GM12878 (cell line): ENCODE data around the gene EOMES. TPM values are rescaled to one million over a fixed set of nuclear protein-coding genes. Genes with fewer than 3 reads are reported as not detected.

Experiments used
- ATAC-seq: fragments of 200-7000 bp; cut with Tn5 transposase; 3 replicates; pipeline ENCODE4 v1.9.1; 2020; ENCODE audit warnings: mild to moderate bottlenecking, moderate library complexity
- BruUV-seq: library from RNA; stranded (reverse); fragments of 400-500 nt; replicated peaks from 2 replicates; lab custom pipeline; 2021; lab: Mats Ljungman, UMichigan
- CTCF ChIA-PET: fragments of 300-600 bp; sonication (Branson Sonifier 250); formaldehyde crosslinking; extraction: SDS; loops from one replicate; lab custom pipeline; 2021; ENCODE audit warnings: inconsistent platforms; lab: Yijun Ruan, JAX
- POLR2A ChIA-PET: fragments of 350-600 bp; formaldehyde crosslinking; extraction: SDS; loops from one replicate; lab custom pipeline; 2021; ENCODE audit warnings: inconsistent platforms; lab: Charles Lee
- RAD21 ChIA-PET: fragments of 300-600 bp; sonication (Branson Sonifier 250); formaldehyde crosslinking; loops from one replicate; lab custom pipeline; 2023; ENCODE audit warnings: antibody characterized with exemption; ENCODE audit not compliant: unreplicated experiment; lab: Charles Lee
- SMC1A ChIA-PET: fragments of 300-600 bp; sonication (Branson Sonifier 250); formaldehyde crosslinking; loops from one replicate; lab custom pipeline; 2023; ENCODE audit not compliant: unreplicated experiment, uncharacterized antibody; lab: Charles Lee
- DNase-seq: peaks from one replicate; pipeline ENCODE4 v3.0.0-alpha.2; 2011; ENCODE audit warnings: low read depth, low spot score
- FAIRE-seq: peaks from 3 replicates; lab custom pipeline; 2011; peaks lifted over from hg19 to GRCh38; lab: Jason Lieb, UNC
- H2AFZ ChIP-seq: 2 replicates; pipeline ENCODE4 v1.6.0; 2011; ENCODE audit warnings: low read depth, low read length, control low read depth; ENCODE audit not compliant: control insufficient read depth
- H3K27ac ChIP-seq: 2 replicates; pipeline ENCODE4 v1.5.1; 2011; ENCODE audit warnings: control low read depth; ENCODE audit not compliant: control insufficient read depth, insufficient read depth
- H3K27me3 ChIP-seq, 2 experiments: replicated peaks in 1 of 2; 2 replicates each; pipeline versions ENCODE4 v1.6.0 to v1.6.1; 2011; ENCODE audit warnings: low read length in 1 of 2; ENCODE audit not compliant: control insufficient read depth in 2 of 2, insufficient read depth in 2 of 2
- H3K36me3 ChIP-seq, 2 experiments: 2 replicates each; pipeline ENCODE4 v1.5.1; 2011; ENCODE audit warnings: low read length in 1 of 2; ENCODE audit not compliant: control insufficient read depth in 2 of 2, insufficient read depth in 2 of 2
- H3K4me1 ChIP-seq: 2 replicates; pipeline ENCODE4 v1.6.1; 2011; ENCODE audit warnings: mild to moderate bottlenecking, low read length, moderate library complexity, mixed read lengths; ENCODE audit not compliant: control insufficient read depth, insufficient read depth
- H3K4me2 ChIP-seq: 2 replicates; pipeline ENCODE4 v1.6.0; 2011; ENCODE audit warnings: control low read depth; ENCODE audit not compliant: control insufficient read depth, insufficient read depth
- H3K4me3 ChIP-seq: fragments of 200-600 bp; sonication (generic); 2 replicates; pipeline ENCODE4 v1.5.1; 2016
- H3K79me2 ChIP-seq: 2 replicates; pipeline ENCODE4 v1.6.0; 2011; ENCODE audit warnings: low read length; ENCODE audit not compliant: control insufficient read depth, insufficient read depth
- H3K9ac ChIP-seq: 2 replicates; pipeline ENCODE4 v1.8.0; 2011; ENCODE audit warnings: low read length, control low read depth, mixed read lengths; ENCODE audit not compliant: control insufficient read depth, insufficient read depth
- H3K9me3 ChIP-seq: replicated peaks from 3 replicates; pipeline ENCODE4 v1.5.1; 2011; ENCODE audit warnings: mild to moderate bottlenecking, low read length; ENCODE audit not compliant: control insufficient read depth, insufficient read depth
- H4K20me1 ChIP-seq: 2 replicates; pipeline ENCODE4 v1.6.0; 2011; ENCODE audit not compliant: control insufficient read depth, insufficient read depth
- GABPA ChIP-seq: IDR thresholded peaks from 2 replicates; pipeline ENCODE4 v1.6.1; 2014; ENCODE audit warnings: antibody characterized with exemption, low read depth, mild to moderate bottlenecking, inconsistent platforms
- GATAD2B ChIP-seq: fragments of 450-650 bp; conservative IDR thresholded peaks from 2 replicates; pipeline ENCODE4 v1.6.1; 2017; ENCODE audit warnings: low read depth, mild to moderate bottlenecking, moderate library complexity
- HDAC2 ChIP-seq: fragments of 200-600 bp; sonication (generic); IDR thresholded peaks from 2 replicates; pipeline ENCODE4 v1.6.1; 2017
- MTA3 ChIP-seq: IDR thresholded peaks from 2 replicates; pipeline ENCODE4 v1.6.1; 2012; ENCODE audit warnings: low read length, inconsistent platforms, borderline replicate concordance
- NFYA ChIP-seq: IDR thresholded peaks from 2 replicates; pipeline ENCODE4 v1.6.1; 2011; ENCODE audit warnings: low read depth, mild to moderate bottlenecking, low read length, improper control_type of control experiment, borderline replicate concordance
- NR2C2 ChIP-seq: IDR thresholded peaks from 2 replicates; pipeline ENCODE4 v1.6.1; 2011; ENCODE audit warnings: borderline replicate concordance, low read depth; ENCODE audit not compliant: control insufficient read depth, insufficient read length
- NRF1 ChIP-seq: conservative IDR thresholded peaks from 2 replicates; pipeline ENCODE4 v1.6.1; 2011; ENCODE audit warnings: mild to moderate bottlenecking, low read depth, low read length, improper control_type of control experiment
- PAX8 ChIP-seq: fragments of 450-650 bp; IDR thresholded peaks from 2 replicates; pipeline ENCODE4 v1.6.1; 2017; ENCODE audit warnings: mild to moderate bottlenecking, moderate library complexity
- SMAD1 ChIP-seq: fragments of 450-650 bp; IDR thresholded peaks from 2 replicates; pipeline ENCODE4 v1.6.1; 2018; ENCODE audit warnings: mild to moderate bottlenecking, low read depth; ENCODE audit not compliant: partially characterized antibody
- SRF ChIP-seq, 2 experiments: IDR thresholded peaks; 2 replicates each; pipeline ENCODE4 v1.6.1; 2011; ENCODE audit warnings: low read depth in 2 of 2, low read length in 2 of 2, mild to moderate bottlenecking in 1 of 2, moderate library complexity in 1 of 2
- TBL1XR1 ChIP-seq: IDR thresholded peaks from 2 replicates; pipeline ENCODE4 v1.6.1; 2012; ENCODE audit warnings: low read depth, low read length, improper control_type of control experiment
- TCF7 ChIP-seq: IDR thresholded peaks from 2 replicates; pipeline ENCODE4 v1.6.1; 2014; ENCODE audit warnings: antibody characterized with exemption, borderline replicate concordance
- WGBS: methylation state at CpG from one replicate; pipeline ENCODE4 v1.1.6; 2016; ENCODE audit warnings: low lambda C conversion rate; ENCODE audit not compliant: insufficient replicate concordance, insufficient coverage; ENCODE audit errors: missing lambda C conversion rate; 5-methylcytosine and 5-hydroxymethylcytosine counted together
- in situ Hi-C: fragments of 300-500 bp; cut with MboI; formaldehyde crosslinking; loops from 9 replicates; pipeline ENCODE4 v1.14.3; 2018; ENCODE audit warnings: mixed read lengths
- intact Hi-C: fragments of 100-400 bp; cut with micrococcal nuclease; formaldehyde crosslinking; loops from one replicate; pipeline ENCODE4 v1.14.2; 2022; ENCODE audit not compliant: unreplicated experiment
- polyA plus RNA-seq, 11 experiments: library from polyadenylated mRNA; depleted of rRNA in 4 of 11; unstranded in 6 of 11; stranded (reverse) in 5 of 11; fragments of >200 nt; fragmentation: Nextera tagmentation in 4 of 11; fragmentation: Illumina TruSeq in 1 of 11; extraction: Ambion mirVana in 4 of 11; extraction: Trizol in 1 of 11; gene quantifications; 1 replicate in 1 of 11; 2 replicates in 10 of 11; pipeline versions ENCODE4 v1.2.1 to v1.2.3, GENCODE V29; 2011 to 2016; ENCODE audit warnings: inconsistent platforms in 2 of 11, missing spikeins in 2 of 11, low read depth in 1 of 11
- total RNA-seq, 4 experiments: library from RNA; depleted of rRNA in 3 of 4; stranded (reverse); fragments of >200 nt in 3 of 4; fragmentation: Illumina TruSeq in 1 of 4; extraction: Trizol in 1 of 4; gene quantifications; 2 replicates each; pipeline versions ENCODE4 v1.2.1 to v1.2.3, GENCODE V29; 2013 to 2021
- TF ChIP-seq, protein P1 (sequence below): fragments of 450-650 bp; IDR thresholded peaks from 2 replicates; pipeline ENCODE4 v1.6.1; 2017; ENCODE audit warnings: antibody characterized with exemption, mild to moderate bottlenecking, moderate library complexity
- TF ChIP-seq, protein P2 (sequence below): fragments of 450-650 bp; IDR thresholded peaks from 2 replicates; pipeline ENCODE4 v1.6.1; 2016; ENCODE audit warnings: mild to moderate bottlenecking
- TF ChIP-seq, protein P3 (sequence below): IDR thresholded peaks from 2 replicates; pipeline ENCODE4 v1.6.1; 2011; ENCODE audit warnings: borderline replicate concordance, low read depth, mild to moderate bottlenecking, moderate library complexity, low read length; ENCODE audit not compliant: insufficient read depth, poor library complexity, severe bottlenecking
- TF ChIP-seq, protein P4 (sequence below): fragments of 450-650 bp; formaldehyde crosslinking; IDR thresholded peaks from 2 replicates; pipeline ENCODE4 v1.4.0; 2022; ENCODE audit warnings: mild to moderate bottlenecking, moderate library complexity

EOMES gene
- total and polyA plus RNA-seq, 10 of the 15 experiments (the other 5 are each of a cell fraction or from before 2014, with no cell fraction given) = 1.5 to 178 (median 4.5) TPM

DNA sequence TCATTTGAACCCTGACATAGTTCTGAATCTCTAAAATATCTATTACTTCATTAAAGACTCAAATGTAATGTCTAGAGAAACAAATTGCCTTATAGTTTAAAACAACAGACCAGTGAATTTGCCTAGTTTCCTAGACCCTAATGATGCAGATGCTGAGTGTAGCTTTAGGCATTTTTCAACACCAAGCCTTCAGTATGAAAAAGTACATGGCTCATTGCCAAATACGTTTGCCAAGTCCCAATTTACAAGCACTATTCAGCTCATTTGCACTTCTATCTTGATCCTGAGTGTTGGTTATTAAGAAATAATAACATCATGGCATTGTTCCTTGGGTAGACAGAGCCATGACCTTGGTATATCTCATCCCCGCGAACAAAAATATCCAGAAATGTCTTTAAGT lies 46.8 kb downstream of the EOMES start:
- RAD21 ChIA-PET = interaction anchor here (1.0 kb wide), 1 partner anchor 153 kb away, joined by 3 read pairs; no protein-coding TSS in a partner anchor
- SMC1A ChIA-PET = interaction anchor here (1.0 to 1.6 kb wide), 3 partner anchors 10 to 364 kb away, joined by 3 to 6 read pairs (median 5); no protein-coding TSS in a partner anchor
- Histone ChIP-seq H3K9me3 (no peaks in the 10 kb centered on the region), H3K27ac (no peak overlapping the region), H3K9ac (no peak overlapping the region), H3K4me1 (no peaks in the 10 kb centered on the region), H3K36me3 (no peaks in the 10 kb centered on the region), H3K79me2 (no peaks in the 10 kb centered on the region), H3K4me3 (no peak overlapping the region), H3K4me2 (no peak overlapping the region), H4K20me1 (no peaks in the 10 kb centered on the region), H3K27me3 (no peaks in the 10 kb centered on the region), H2AFZ (no peak overlapping the region)
- POLR2A ChIA-PET = interaction anchor here (0.8 kb wide), 1 partner anchor 10 kb away, joined by 3 read pairs; no protein-coding TSS in a partner anchor
- DNase-seq (no peak), FAIRE-seq (no peak), ATAC-seq (no peak)
- in situ Hi-C loops = no loop called here
- CTCF ChIA-PET = interaction anchor here (0.9 to 1.7 kb wide), 3 partner anchors 10 to 16 kb away, joined by 3 to 4 read pairs (median 3); no protein-coding TSS in a partner anchor
- intact Hi-C loops = no loop called here
- 59% methylated on average over 3 of the region's 3 CpGs for WGBS
- no TSS peak for BruUV-seq
- TF ChIP-seq NR2C2 (no peak), HDAC2 (no peak), NFYA (no peak), TCF7 (no peak), PAX8 (no peak), GATAD2B (no peak), SRF (IDR thresholded peaks at IDR 0.05; ENCODE audit: low read depth in 2 of 2, low read length in 2 of 2) (no peak), SMAD1 (no peak), NRF1 (no peak), GABPA (no peak), TBL1XR1 (no peak), MTA3 (no peak)
- TF ChIP-seq, protein P1, sequence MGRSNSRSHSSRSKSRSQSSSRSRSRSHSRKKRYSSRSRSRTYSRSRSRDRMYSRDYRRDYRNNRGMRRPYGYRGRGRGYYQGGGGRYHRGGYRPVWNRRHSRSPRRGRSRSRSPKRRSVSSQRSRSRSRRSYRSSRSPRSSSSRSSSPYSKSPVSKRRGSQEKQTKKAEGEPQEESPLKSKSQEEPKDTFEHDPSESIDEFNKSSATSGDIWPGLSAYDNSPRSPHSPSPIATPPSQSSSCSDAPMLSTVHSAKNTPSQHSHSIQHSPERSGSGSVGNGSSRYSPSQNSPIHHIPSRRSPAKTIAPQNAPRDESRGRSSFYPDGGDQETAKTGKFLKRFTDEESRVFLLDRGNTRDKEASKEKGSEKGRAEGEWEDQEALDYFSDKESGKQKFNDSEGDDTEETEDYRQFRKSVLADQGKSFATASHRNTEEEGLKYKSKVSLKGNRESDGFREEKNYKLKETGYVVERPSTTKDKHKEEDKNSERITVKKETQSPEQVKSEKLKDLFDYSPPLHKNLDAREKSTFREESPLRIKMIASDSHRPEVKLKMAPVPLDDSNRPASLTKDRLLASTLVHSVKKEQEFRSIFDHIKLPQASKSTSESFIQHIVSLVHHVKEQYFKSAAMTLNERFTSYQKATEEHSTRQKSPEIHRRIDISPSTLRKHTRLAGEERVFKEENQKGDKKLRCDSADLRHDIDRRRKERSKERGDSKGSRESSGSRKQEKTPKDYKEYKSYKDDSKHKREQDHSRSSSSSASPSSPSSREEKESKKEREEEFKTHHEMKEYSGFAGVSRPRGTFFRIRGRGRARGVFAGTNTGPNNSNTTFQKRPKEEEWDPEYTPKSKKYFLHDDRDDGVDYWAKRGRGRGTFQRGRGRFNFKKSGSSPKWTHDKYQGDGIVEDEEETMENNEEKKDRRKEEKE = no peak
- TF ChIP-seq, protein P2, sequence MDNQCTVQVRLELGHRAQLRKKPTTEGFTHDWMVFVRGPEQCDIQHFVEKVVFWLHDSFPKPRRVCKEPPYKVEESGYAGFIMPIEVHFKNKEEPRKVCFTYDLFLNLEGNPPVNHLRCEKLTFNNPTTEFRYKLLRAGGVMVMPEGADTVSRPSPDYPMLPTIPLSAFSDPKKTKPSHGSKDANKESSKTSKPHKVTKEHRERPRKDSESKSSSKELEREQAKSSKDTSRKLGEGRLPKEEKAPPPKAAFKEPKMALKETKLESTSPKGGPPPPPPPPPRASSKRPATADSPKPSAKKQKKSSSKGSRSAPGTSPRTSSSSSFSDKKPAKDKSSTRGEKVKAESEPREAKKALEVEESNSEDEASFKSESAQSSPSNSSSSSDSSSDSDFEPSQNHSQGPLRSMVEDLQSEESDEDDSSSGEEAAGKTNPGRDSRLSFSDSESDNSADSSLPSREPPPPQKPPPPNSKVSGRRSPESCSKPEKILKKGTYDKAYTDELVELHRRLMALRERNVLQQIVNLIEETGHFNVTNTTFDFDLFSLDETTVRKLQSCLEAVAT = no peak
- TF ChIP-seq, protein P3, sequence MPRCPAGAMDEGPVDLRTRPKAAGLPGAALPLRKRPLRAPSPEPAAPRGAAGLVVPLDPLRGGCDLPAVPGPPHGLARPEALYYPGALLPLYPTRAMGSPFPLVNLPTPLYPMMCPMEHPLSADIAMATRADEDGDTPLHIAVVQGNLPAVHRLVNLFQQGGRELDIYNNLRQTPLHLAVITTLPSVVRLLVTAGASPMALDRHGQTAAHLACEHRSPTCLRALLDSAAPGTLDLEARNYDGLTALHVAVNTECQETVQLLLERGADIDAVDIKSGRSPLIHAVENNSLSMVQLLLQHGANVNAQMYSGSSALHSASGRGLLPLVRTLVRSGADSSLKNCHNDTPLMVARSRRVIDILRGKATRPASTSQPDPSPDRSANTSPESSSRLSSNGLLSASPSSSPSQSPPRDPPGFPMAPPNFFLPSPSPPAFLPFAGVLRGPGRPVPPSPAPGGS = no peak
- TF ChIP-seq, protein P4, sequence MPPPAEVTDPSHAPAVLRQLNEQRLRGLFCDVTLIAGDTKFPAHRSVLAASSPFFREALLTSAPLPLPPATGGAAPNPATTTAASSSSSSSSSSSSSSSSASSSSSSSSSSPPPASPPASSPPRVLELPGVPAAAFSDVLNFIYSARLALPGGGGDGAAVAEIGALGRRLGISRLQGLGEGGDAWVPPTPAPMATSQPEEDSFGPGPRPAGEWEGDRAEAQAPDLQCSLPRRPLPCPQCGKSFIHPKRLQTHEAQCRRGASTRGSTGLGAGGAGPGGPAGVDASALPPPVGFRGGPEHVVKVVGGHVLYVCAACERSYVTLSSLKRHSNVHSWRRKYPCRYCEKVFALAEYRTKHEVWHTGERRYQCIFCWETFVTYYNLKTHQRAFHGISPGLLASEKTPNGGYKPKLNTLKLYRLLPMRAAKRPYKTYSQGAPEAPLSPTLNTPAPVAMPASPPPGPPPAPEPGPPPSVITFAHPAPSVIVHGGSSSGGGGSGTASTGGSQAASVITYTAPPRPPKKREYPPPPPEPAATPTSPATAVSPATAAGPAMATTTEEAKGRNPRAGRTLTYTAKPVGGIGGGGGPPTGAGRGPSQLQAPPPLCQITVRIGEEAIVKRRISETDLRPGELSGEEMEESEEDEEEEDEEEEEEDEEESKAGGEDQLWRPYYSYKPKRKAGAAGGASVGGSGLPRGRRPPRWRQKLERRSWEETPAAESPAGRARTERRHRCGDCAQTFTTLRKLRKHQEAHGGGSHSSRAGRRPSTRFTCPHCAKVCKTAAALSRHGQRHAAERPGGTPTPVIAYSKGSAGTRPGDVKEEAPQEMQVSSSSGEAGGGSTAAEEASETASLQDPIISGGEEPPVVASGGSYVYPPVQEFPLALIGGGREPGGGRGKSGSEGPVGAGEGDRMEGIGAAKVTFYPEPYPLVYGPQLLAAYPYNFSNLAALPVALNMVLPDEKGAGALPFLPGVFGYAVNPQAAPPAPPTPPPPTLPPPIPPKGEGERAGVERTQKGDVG = no peak
